T1000 (cell line): ENCODE results near the gene SPR.
"Not testable (repeated sequence)": the region's sequence is repeated elsewhere in the genome, so short reads cannot be mapped to it uniquely, and the experiment has no call there.

Source experiments
- DNase-seq: peaks from one replicate; lab custom pipeline; 2025; ENCODE audit warnings: mixed read lengths; lab: John Stamatoyannopoulos, UW

Gene SPR

DNA sequence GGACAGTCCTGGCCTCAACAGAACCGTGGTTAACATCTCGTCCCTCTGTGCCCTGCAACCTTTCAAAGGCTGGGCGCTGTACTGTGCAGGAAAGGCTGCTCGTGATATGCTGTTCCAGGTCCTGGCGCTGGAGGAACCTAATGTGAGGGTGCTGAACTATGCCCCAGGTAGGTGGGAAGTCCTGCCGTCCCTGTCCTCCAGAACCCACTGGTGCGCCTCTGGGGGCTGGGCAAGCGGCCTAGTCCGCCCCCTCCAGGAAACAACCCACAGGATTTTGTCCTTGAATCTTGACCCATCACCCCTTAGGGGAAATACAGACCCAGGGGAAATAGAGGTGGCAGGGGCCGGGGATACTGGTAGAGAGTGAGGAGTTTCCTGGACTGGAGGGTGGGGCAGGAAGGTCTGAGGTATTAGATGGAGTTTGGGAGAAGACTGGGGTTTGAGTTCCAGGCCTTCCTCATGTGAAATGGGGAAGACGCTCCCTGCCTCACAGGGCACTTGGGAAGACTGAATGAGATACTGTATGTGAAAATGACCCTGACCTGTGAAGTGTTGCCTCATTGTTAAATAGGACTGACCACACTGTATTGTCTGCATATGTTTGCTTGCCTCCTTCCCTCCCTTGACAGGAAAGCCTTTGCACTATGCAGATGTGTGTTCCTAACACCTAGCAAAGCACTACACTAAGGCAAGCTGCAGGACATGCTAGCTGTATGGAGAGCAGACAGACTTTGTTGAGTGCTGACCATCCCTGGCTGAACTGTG is 1.4 kb downstream of the SPR start:
- DNase-seq: no peak

DNA sequence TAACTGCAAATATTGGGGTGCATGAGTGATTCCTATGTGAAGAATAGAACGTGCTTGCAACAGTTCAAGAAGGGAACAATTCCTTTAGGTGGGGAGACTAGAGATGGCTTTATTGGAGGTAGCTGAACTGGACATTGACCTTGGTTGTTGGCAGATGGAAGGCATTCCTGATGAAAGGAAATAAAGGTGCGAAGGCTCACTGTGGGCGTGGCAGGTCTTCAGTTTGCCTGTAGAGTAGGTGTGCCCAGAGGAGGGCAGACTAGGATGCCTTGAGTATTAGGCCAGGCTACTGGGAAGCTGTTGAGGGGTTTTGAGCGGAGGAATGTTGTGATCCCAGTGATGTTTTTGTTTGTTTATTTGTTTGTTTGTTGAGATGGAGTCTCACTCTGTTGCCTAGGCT is 2.8 kb downstream of the SPR start:
- DNase-seq: no peak

DNA sequence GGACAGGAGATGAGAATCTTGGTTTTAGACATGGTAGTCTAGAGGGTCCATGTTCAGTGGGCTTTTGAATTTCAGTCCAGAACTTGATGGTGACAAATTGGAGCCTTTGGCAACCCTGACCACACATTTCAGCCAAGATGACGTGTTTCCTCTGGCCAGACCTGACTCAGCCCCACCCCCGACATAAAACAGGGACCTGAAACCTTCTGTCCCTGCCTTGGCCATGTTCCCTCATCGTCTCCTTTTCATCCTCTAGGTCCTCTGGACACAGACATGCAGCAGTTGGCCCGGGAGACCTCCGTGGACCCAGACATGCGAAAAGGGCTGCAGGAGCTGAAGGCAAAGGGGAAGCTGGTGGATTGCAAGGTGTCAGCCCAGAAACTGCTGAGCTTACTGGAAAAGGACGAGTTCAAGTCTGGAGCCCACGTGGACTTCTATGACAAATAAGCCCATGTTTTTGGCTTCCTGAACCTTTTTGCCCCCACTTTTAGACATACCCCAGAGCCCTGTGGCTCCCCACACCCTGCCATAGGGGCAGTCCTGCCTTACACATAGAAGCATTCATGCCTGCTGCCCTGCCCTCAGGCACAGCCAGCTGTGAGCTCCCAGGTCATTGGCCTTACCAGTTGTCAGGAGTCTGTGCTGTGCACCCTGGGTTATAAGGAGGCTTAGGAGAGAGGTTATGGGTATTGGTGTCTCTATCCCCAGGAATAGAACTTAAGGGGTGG is 4.0 kb downstream of the SPR start:
- DNase-seq: no peak

DNA sequence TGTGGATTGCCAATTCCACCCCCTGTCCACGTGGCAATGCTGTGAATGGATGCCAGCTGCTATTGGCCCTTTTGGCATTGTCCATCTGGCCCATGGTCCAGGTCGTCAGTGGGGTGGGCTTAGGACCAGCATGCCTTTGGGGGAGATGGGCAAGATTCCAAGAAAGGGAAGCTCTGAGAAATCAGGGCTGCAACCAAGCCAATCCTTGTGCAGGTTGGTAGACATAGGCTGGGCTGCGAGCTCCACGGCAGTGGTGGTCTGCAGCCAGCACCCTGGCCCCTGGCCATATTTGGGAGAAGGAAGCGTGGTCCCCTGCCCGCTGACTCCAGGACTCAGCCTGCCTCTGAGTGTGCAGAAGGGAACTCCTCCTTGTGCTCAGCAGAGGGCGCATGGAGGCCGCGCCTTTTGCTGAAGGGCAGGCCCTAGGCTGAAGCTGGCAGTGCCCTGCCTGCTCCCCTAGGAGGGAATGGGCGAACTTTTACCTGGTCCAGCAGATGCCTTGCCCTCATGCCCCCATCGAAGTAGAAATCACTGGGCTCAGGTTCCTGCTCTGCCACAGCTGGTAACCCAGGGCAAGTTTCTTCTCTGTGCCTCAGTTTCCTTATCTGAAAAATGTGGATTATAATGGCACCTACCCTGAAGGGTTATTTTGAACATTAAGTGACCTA is 5.4 kb downstream of the SPR start:
- peak; percentile 23 for DNase-seq

DNA sequence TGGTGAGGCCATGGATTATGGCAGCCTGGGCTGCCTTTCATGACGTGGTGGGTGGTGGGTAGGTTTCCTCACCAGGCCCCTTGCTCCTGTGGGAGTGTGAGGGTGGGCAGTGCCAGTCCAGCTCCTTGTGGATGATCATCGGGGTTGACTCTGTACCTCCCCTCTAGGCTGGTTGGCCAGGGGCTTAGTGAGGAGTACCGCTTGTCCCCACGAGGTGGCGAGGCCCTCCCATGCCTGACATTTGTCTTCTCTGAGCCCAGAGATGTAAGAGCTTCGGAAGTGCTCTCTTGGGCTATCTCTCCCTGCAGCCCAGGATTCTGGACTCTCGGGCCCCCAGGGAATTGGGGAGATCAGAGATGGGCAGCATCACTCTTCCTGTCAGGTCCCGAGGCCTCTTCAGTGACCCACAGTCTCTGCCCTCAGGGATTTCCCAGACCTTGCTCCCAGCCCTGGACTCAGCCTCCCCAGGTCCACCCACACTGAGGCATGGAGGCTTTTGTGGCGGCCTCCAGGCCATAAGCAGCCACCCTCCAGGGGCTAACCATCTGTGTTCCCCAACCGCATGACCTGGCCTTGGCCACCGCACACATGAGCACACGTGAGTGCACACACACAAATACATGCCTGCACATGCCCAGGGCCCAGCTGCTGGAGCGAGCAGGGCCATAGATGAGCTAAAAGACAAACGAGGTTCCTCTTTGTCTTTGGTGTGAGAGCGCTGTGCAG is 6.5 kb downstream of the SPR start:
- peak; percentile 58 for DNase-seq

DNA sequence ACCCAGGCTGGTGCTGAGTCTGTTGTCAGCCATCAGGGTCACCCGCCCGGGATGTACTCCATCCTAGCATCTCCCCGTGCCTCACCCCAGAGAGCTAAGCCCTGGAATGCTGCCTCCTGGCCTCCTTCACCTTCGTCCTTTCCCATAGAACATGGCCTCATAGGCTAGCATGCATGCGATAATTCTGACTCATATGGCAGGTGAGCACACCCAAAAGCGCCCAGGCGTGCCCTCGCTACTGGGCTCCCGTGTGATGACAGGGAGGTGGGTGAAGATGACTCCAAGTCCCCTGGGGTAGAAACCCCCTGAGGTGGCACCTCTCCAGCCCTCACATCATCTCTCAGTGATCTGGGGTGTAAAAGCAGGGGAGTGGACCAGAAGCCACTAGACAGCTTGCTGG is 7.3 kb downstream of the SPR start:
- no peak for DNase-seq

DNA sequence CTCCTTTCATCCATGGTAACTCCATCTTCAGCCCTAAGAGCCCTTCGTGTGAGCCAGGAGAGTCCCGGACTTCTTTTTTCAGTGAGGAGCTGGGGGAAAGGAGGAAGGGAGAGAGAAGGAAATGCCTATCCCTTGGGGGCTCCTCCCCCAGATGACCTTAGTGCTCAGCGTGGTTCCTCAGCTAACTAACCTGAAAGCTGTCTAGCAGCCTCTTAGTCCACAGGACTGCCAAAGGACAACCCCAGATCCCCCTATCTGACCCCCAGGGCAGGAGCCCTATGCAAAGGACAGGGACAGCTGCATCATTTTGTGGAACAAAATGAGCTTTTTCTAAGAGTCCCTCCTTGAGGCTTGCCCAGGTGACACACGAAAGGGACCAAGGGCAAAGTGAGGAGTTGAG is 7.9 kb downstream of the SPR start:
- DNase-seq: no peak

DNA sequence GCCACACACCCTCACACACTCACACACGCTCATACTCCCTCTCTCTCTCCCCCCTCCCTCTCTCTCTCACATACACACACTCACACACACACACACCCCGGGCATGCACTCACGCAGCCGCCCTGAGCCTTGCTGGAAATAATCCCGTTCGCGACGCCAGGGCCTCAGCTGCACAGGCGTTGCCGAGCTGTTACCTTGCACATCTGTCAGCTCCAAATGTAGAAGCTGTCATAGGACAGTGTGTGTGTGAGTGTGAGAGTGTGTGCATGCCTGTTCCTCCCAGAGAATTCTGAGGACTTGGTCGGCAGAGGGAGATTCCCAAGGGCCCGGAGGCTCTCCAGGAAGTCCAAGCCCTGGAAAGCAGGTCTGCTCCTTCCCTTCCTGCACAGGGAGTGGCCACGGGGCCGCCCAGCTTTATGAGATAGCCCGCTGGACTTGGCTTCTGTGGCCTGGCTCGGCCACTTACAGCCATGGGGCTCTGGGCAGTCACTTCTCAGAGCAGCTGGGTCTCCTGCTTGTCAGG is 8.6 kb downstream of the SPR start:
- DNase-seq: no peak

DNA sequence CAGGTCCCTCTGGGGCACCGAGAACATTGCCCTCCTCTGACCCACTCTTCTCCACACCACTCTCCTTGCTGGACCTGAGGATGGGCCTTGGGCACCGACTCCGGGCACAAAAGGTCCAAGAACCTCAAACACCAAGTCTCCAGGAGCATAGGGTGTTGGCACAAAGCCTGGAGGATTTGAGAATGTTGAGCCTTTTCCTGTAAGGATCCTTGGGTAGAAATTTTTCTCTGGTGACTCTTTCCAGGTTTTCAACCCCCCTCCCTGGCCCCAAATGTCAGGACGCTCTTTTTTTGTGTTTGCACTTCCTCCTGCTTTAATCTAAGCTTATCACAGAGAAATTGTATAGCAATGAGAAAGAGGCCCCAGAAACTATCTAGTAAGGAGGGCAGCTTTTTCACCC is 9.2 kb downstream of the SPR start:
- DNase-seq: no peak

DNA sequence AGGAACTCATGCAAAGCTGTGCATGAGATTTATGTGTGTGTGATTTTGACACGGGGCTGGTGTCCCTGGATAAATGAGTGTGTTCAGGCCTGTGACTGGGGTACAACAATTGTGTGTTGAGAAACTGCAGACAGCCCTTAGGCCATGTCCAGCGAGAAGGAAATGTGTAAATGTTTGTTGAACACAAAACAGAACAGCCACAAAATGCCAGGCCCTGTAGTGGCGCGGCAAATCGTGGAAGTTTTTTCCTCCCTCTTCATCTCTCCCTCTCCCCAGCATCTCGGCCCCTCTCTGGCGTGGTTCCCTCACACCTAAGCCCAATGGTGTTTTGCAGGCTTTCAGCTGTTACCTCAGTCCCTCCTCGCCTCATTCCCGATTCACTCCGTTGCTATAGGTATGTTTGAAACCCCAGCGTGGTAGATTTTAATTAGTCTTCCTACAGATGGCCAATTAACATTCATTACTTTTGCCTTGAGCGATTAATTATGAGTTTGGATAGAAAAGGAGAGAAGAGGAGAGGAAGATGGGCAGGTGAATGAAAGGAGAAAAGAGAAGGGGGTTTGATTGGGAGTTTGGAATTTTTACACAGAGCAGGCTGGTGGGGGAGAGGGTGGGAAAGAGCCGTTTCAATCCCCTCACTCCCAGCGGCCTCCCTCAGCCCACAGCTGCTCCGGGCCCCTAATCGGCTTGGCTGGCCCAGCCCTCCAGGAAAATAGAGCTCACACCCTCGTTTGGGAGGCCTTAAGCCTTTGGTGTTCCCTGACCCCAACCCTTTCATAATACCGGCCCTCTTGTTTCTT is 10.8 kb downstream of the SPR start:
- no peak for DNase-seq

DNA sequence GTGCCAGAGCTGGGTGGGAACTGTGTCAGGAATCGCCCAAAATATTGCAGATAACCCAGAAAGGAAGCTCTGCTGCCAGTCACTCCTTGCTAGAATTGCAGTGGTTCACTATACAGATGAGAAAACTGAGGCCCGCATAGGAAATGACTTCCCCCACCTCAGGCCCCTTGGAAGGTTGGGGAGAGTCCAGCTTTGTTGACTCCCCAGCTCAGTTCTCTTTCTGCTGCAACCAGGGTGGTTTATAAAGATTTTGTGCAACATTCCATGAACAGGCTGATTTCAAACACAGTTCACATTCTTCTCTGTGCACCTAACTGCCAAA is 11.3 kb downstream of the SPR start:
- DNase-seq: no peak

DNA sequence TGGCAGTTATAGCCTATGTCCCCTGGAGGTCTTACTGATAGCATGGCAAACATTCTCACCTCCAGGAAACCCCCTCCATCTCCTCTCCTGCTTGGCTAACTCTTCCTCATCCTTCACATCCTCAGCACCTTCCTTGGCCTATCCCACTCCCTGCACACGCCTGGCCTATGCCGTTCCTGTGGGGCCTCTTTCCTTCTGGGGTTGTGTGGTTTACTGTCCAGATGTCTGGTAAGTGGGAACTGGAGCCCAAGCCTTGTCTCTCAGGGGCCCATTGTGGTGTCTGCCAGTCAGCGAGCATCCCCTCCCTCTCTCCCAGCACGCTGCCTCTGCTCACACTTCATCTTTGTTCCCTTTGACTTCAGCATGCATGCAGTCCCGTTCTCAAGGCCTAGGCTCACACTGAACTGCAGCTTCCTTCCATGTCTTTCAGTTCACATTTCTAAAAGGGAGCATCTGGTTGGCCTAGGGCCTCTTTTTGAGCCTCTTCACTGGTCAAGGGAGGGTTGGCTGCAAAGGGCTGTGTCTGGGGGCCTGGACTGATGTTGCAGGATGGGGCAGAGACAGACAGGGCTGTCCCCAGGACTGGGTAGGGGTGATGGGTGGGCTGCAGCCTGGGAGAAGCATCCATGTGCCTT is 13.1 kb downstream of the SPR start:
- no peak for DNase-seq

DNA sequence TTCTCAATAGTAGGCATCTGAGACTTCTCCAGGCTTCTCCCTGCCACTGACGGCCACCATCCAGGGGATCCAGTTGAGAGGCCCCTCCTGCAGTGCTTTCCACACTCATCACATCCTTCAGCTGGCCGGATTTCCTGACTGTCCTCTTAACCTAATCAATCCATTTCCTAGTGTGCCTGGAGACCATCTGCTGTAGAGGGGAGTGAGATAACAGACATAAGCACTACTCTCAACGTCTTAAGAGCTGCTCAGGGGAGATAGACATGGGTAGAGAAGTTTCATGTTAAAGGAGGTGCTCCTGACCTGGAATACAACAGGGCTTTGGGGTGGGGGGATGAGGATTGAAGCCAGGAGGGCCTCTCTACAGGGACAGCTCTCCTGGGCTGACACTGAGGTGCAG is 14.2 kb downstream of the SPR start:
- no peak for DNase-seq

DNA sequence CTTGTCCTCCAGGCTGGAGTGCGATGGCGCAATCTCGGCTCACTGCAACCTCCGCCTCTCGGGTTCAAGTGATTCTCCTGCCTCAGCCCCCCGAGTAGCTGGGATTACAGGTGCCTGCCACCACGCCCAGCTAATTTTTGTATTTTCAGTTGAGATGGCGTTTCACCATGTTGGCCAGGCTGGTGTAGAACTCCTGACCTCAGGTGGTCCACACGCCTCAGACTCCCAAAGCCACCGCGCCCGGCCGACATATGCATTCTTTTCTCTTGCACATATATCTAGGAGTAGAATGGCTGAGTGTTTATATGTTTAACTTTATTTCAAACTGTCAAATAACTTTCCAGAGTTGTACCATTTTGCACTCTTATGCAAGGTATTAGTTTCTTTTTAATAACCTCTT is 20.2 kb downstream of the SPR start:
- DNase-seq: not testable (repeated sequence)

DNA sequence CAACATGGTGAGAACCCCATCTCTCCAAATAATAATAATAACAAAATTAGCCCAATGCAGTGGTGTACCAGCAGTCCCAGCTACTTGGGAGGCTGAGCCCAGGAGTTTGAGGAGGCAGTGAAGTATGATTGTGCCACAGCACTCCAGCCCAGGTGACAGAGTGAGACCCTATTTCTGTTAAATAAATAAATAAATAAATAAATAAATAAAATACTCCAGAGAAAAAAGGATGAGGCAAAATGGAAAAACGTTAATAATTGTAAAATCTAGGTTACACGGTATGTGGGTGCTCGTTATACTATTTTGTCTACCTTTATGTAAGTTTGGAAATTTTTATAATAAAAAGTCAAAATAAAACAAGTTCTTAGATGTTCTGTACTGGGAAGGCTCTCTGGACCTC is 21.5 kb downstream of the SPR start:
- DNase-seq: no peak

DNA sequence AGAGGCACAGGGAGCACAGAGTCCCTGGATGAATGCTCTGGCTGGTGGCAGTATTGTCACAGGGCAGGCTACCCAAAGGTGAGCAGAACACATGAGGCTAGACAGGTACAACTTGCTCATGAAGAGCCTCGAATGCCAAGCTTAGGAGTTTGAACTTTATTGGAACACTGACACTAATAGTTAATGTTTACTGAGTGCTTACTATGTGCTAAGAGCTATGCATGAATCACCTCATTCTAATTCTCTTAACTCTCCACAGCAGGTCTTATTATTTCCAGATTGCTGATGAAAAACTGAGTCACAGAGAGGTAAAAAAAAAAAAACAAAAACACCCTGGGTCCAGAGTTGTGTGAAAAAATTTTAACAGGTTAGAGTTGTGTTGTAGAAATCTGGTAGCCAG is 24.0 kb downstream of the SPR start:
- no peak for DNase-seq

DNA sequence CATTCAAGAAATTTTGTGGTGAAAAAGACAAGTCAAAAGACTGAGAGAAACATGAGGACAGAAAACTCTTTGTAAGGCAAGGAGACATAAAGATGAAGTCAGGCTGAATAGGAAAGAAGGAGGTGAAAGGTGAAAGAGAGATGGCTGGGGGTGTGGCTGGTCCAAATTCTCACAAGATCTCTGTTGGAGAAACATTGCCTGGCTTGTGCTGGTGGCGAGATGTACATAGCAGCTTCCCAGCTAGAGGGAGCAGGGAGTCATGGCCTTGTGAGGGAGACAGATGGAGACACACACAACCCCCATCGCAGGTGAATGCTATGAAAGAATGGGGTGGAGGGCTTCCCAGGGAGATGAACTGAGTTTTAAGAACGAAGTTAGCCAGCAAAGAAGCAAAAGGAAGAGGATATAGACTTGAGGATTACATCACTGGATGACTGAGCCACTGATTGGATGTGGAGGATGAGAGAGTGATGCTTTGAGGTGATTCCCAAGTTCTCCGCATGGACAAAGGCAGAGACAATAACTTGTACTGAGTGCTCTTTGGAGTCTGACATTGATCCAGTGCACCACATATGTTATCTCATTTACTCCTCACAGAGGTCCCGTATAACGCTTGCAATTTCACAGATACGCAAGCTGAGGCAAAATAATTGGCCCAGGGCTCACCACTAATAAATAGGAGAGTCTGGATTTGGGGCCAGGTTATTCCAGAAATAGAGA is 26.4 kb downstream of the SPR start:
- DNase-seq: no peak

DNA sequence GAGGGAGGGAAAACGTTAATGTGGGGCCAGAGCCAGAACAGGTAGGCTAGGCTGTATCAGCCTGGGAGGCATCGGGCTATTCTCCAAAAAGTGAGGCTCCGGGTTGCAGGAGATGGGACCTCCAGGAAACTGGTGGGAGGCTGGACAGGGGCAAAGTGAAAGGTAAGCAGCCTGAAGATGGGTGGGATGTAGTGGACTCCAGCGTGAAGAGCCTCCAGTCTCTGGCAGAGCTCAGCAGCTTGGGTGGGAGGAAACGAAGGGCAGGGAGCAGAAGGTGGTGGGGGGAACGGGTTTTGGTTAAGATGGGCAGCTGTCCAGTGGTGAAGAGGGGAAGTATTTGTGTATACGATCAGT is 27.0 kb downstream of the SPR start:
- no peak for DNase-seq

DNA sequence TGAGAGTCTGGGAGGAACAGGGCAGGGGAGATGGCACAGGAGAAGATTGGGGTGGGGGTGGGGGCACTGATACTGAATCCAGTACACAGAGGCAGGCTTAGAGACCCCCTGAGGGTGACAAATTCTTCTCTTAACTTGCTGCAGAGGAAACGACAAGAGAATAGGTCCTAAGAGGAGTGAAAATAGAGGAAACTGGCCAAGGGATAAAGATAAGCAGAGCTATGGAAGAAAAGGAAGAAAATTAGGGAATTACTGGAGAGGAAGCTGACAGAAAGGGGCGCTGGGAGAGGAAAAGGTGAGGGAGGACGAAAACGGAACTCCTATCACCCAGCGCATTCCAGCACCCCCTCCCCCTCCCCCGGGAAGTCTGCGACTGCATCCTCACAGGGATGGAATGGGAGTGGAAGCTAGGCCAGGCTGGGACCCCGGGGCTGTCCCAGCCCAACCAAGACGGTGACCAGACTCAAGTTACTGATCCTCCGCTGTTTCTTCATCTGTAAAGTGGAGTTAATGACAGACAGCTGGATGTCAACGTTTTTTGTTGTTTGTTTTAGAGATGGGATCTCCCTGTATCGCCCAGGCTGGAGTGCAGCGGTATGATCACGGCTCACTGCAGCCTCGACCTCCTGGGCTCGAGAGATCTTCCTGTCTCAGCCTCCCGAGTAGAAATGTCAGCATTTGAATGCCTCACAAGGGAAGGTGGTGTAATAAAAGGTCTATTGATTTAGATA is 27.5 kb downstream of the SPR start:
- no peak for DNase-seq
